H1 (cell line): ENCODE data around the gene GLT8D1. TPM values are rescaled to one million over a fixed set of nuclear protein-coding genes. Genes with fewer than 3 reads are reported as not detected.

Experiments used
- CTCF ChIA-PET: fragments of 300-600 bp; sonication (Branson Sonifier 250); formaldehyde crosslinking; loops from one replicate; lab custom pipeline; 2021; ENCODE audit not compliant: partially characterized antibody; lab: Charles Lee
- POLR2A ChIA-PET: fragments of 300-600 bp; sonication (Branson Sonifier 250); formaldehyde crosslinking; loops from one replicate; lab custom pipeline; 2021; ENCODE audit warnings: inconsistent platforms; ENCODE audit not compliant: partially characterized antibody; lab: Charles Lee
- DNase-seq, 2 experiments: peaks; one replicate each; pipeline versions ENCODE4 v3.0.0 to v3.0.0-alpha.2; 2010 to 2022; ENCODE audit warnings: low spot score in 2 of 2, low read depth in 1 of 2, mixed read lengths in 1 of 2
- FAIRE-seq: peaks from 2 replicates; lab custom pipeline; 2011; peaks lifted over from hg19 to GRCh38; lab: Jason Lieb, UNC
- H2AFZ ChIP-seq: 2 replicates; pipeline ENCODE4 v1.8.1; 2012; ENCODE audit warnings: low read length, inconsistent platforms
- H2AK5ac ChIP-seq: 2 replicates; pipeline ENCODE4 v1.6.1; 2013; ENCODE audit warnings: low read depth, low read length
- H2BK120ac ChIP-seq: replicated peaks from 2 replicates; pipeline ENCODE3; 2013; ENCODE audit warnings: low read depth, low read length, inconsistent platforms
- H2BK12ac ChIP-seq: 2 replicates; pipeline ENCODE4 v1.6.1; 2013; ENCODE audit warnings: low read depth, low read length
- H2BK15ac ChIP-seq: 2 replicates; pipeline ENCODE4 v1.6.1; 2013; ENCODE audit warnings: low read length
- H2BK20ac ChIP-seq: 2 replicates; pipeline ENCODE4 v1.6.1; 2013; ENCODE audit warnings: low read length
- H2BK5ac ChIP-seq: 2 replicates; pipeline ENCODE4 v1.6.1; 2013; ENCODE audit warnings: low read depth, low read length
- H3K14ac ChIP-seq: 2 replicates; pipeline ENCODE4 v1.6.1; 2013; ENCODE audit warnings: inconsistent platforms; ENCODE audit not compliant: insufficient read length
- H3K18ac ChIP-seq: 2 replicates; pipeline ENCODE4 v1.6.1; 2013; ENCODE audit warnings: low read length; ENCODE audit errors: extremely low read depth
- H3K23ac ChIP-seq: 2 replicates; pipeline ENCODE4 v1.6.1; 2013; ENCODE audit warnings: inconsistent platforms; ENCODE audit not compliant: insufficient read length
- H3K23me2 ChIP-seq: 2 replicates; pipeline ENCODE4 v1.6.1; 2013; ENCODE audit warnings: low read depth, low read length
- H3K27ac ChIP-seq: 2 replicates; pipeline ENCODE4 v1.6.1; 2011; ENCODE audit warnings: low read depth, low read length, inconsistent platforms
- H3K27me3 ChIP-seq, 4 experiments: replicated peaks in 1 of 4; 1 replicate in 1 of 4; 2 replicates in 3 of 4; pipeline versions ENCODE4 v1.6.1 to v1.8.1; 2011 to 2013; ENCODE audit warnings: low read length in 3 of 4, mild to moderate bottlenecking in 3 of 4, inconsistent platforms in 2 of 4, mixed read lengths in 2 of 4, moderate library complexity in 1 of 4; ENCODE audit not compliant: control insufficient read depth in 3 of 4, insufficient read depth in 3 of 4; ENCODE audit errors: extremely low read depth in 1 of 4
- H3K36me3 ChIP-seq, 4 experiments: 2 replicates each; pipeline versions ENCODE4 v1.6.1 to v1.8.1; 2011 to 2013; ENCODE audit warnings: mild to moderate bottlenecking in 4 of 4, low read length in 3 of 4, moderate library complexity in 2 of 4, control low read depth in 1 of 4, inconsistent platforms in 1 of 4; ENCODE audit not compliant: insufficient read depth in 4 of 4, control insufficient read depth in 2 of 4
- H3K4ac ChIP-seq: replicated peaks from 2 replicates; pipeline ENCODE3; 2013; ENCODE audit warnings: low read length, low read depth, mixed read lengths, inconsistent platforms; ENCODE audit not compliant: insufficient read length
- H3K4me1 ChIP-seq, 4 experiments: replicated peaks in 1 of 4; 1 replicate in 1 of 4; 2 replicates in 3 of 4; pipeline versions ENCODE4 v1.6.1 to v1.8.1; 2011 to 2013; ENCODE audit warnings: low read length in 3 of 4, inconsistent platforms in 2 of 4, mixed read lengths in 1 of 4; ENCODE audit not compliant: insufficient read depth in 4 of 4, control insufficient read depth in 3 of 4
- H3K4me2 ChIP-seq, 2 experiments: 2 replicates each; pipeline versions ENCODE4 v1.6.1 to v1.8.1; 2011 to 2013; ENCODE audit warnings: low read depth in 2 of 2, low read length in 2 of 2, control low read depth in 1 of 2, inconsistent platforms in 1 of 2, mild to moderate bottlenecking in 1 of 2; ENCODE audit not compliant: insufficient read depth in 1 of 2
- H3K4me3 ChIP-seq, 4 experiments: fragments of 200-600, 300-600 bp in 1 of 4; sonication (generic), shearing (Covaris generic), sonication (Bioruptor Twin) in 1 of 4; 2 replicates each; pipeline versions ENCODE4 v1.5.1 to v1.8.1; 2011 to 2016; ENCODE audit warnings: low read length in 4 of 4, low read depth in 3 of 4, control low read depth in 2 of 4, inconsistent platforms in 2 of 4, mild to moderate bottlenecking in 2 of 4, mixed read lengths in 1 of 4, moderate library complexity in 1 of 4; ENCODE audit not compliant: insufficient read depth in 2 of 4; ENCODE audit errors: extremely low read depth in 1 of 4
- H3K56ac ChIP-seq: replicated peaks from 2 replicates; pipeline ENCODE3; 2013; ENCODE audit warnings: low read depth, mild to moderate bottlenecking, mixed read lengths, low read length, inconsistent platforms; ENCODE audit not compliant: insufficient read length
- H3K79me1 ChIP-seq: 2 replicates; pipeline ENCODE4 v1.6.1; 2013; ENCODE audit warnings: low read depth, low read length, control low read depth
- H3K79me2 ChIP-seq, 2 experiments: 2 replicates each; pipeline versions ENCODE4 v1.6.1 to v1.8.1; 2012 to 2013; ENCODE audit warnings: low read length in 2 of 2, mild to moderate bottlenecking in 2 of 2, inconsistent platforms in 1 of 2; ENCODE audit not compliant: insufficient read depth in 2 of 2, control insufficient read depth in 1 of 2
- H3K9ac ChIP-seq, 4 experiments: replicated peaks in 1 of 4; 1 replicate in 1 of 4; 2 replicates in 3 of 4; pipeline versions ENCODE4 v1.6.1 to v1.8.1; 2011 to 2013; ENCODE audit warnings: low read depth in 3 of 4, low read length in 3 of 4, control low read depth in 2 of 4, mild to moderate bottlenecking in 2 of 4, moderate library complexity in 2 of 4, inconsistent platforms in 1 of 4; ENCODE audit errors: extremely low read depth in 1 of 4
- H3K9me3 ChIP-seq, 2 experiments: 2 replicates each; pipeline versions ENCODE4 v1.6.1 to v1.8.1; 2012 to 2013; ENCODE audit warnings: mild to moderate bottlenecking in 2 of 2, moderate library complexity in 2 of 2, control low read depth in 1 of 2, inconsistent platforms in 1 of 2, low read depth in 1 of 2, low read length in 1 of 2, mixed read lengths in 1 of 2; ENCODE audit not compliant: insufficient read depth in 2 of 2
- H4K20me1 ChIP-seq, 2 experiments: replicated peaks in 1 of 2; 2 replicates each; pipeline versions ENCODE3 to v1.8.1; 2011 to 2013; ENCODE audit warnings: inconsistent platforms in 2 of 2, low read length in 2 of 2, mild to moderate bottlenecking in 1 of 2; ENCODE audit not compliant: insufficient read depth in 2 of 2, control insufficient read depth in 1 of 2
- H4K5ac ChIP-seq: 2 replicates; pipeline ENCODE4 v1.6.1; 2013; ENCODE audit warnings: low read length, low read depth, mixed read lengths, inconsistent platforms; ENCODE audit not compliant: insufficient read length
- H4K8ac ChIP-seq: 2 replicates; pipeline ENCODE4 v1.8.0; 2013; ENCODE audit warnings: mild to moderate bottlenecking, moderate library complexity, low read length, inconsistent platforms; ENCODE audit not compliant: insufficient read depth; ENCODE audit errors: extremely low read depth
- H4K91ac ChIP-seq: replicated peaks from 2 replicates; pipeline ENCODE3; 2013; ENCODE audit warnings: low read length, mixed read lengths, inconsistent platforms; ENCODE audit not compliant: insufficient read length
- ASH2L ChIP-seq: fragments of 200-600, 300-600 bp; sonication (generic); IDR thresholded peaks from one replicate; pipeline ENCODE4 v1.7.1; 2017; ENCODE audit warnings: low read length
- CHD2 ChIP-seq: IDR thresholded peaks from 2 replicates; pipeline ENCODE4 v1.6.1; 2012; ENCODE audit warnings: low read length, improper control_type of control experiment
- GTF2F1 ChIP-seq: IDR thresholded peaks from 2 replicates; pipeline ENCODE4 v1.6.1; 2012; ENCODE audit warnings: low read depth, low read length, improper control_type of control experiment, borderline replicate concordance
- KDM4A ChIP-seq: IDR thresholded peaks from one replicate; pipeline ENCODE4 v1.7.1; 2012; ENCODE audit warnings: low read depth, mild to moderate bottlenecking, moderate library complexity, low read length, inconsistent platforms; ENCODE audit not compliant: severe bottlenecking
- WGBS, 2 experiments: shearing (Covaris generic) in 1 of 2; methylation state at CpG; one replicate each; pipeline versions ENCODE4 v1.1.6 to v1.1.7; 2013 to 2015; ENCODE audit warnings: low lambda C conversion rate in 2 of 2, mixed read lengths in 2 of 2, inconsistent platforms in 1 of 2, low coverage in 1 of 2, missing lambda C conversion rate in 1 of 2; ENCODE audit not compliant: insufficient replicate concordance in 2 of 2, insufficient coverage in 1 of 2, insufficient read length in 1 of 2; ENCODE audit errors: extremely low coverage in 1 of 2, missing lambda C conversion rate in 1 of 2; 5-methylcytosine and 5-hydroxymethylcytosine counted together
- polyA plus RNA-seq, 7 experiments: library from polyadenylated mRNA; depleted of rRNA in 3 of 7; stranded (reverse) in 5 of 7; unstranded in 2 of 7; fragments of >200 nt in 5 of 7; fragments of 200-250 nt in 2 of 7; gene quantifications; 1 replicate in 5 of 7; 2 replicates in 1 of 7; 4 replicates in 1 of 7; pipeline versions ENCODE4 v1.2.1 to v1.2.3, GENCODE V29; 2011 to 2013; ENCODE audit warnings: missing spikeins in 2 of 7, mixed read lengths in 2 of 7
- total RNA-seq: library from RNA; stranded (reverse); fragmentation: NEBNext Ultra II Directional; extraction: Animal tissue kit (Norgen Biotek cat#: 25700); gene quantifications from 2 replicates; pipeline ENCODE4 v1.2.1, GENCODE V29; 2021
- TF ChIP-seq, protein P1 (sequence below): IDR thresholded peaks from 2 replicates; pipeline ENCODE4 v1.6.1; 2011; ENCODE audit warnings: low read depth, mild to moderate bottlenecking, low read length; ENCODE audit not compliant: insufficient read depth

GLT8D1 gene
- total and polyA plus RNA-seq, 2 of the 8 experiments (the other 6 are each of a cell fraction or from before 2014, with no cell fraction given) = 29.0 to 33.6 TPM

DNA sequence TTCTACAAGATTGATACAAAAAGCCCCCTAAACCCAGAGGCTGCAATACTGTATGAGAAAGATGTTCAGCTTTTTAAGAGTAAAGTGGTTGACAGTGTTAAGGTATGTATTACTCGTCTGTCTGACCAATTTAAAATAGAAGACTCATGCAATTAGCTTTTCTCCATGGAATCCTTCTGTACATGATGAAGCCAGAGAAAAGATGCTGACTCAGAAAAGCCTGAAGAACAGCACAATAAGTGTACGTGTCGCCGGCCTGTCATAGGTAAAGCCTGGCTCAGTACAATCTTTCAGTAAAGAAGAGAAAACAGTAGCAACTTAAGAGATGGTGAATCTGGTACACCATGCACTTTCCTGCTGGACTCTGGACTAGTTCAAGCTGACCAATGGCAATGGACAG lies 48.8 kb upstream of the GLT8D1 start:
- no peaks in the 10 kb centered on the region for H3K27me3 ChIP-seq
- FAIRE-seq (no peak), DNase-seq (no peak)
- ChIA-PET POLR2A (interaction anchor here (2.0 kb wide), 1 partner anchor 9 kb away, joined by 4 read pairs; no protein-coding TSS in a partner anchor), CTCF (interaction anchor here (1.4 to 2.7 kb wide), 4 partner anchors 13 to 66 kb away, joined by 3 to 10 read pairs (median 6); no protein-coding TSS in a partner anchor)
- H3K4me1 ChIP-seq = no peaks in the 10 kb centered on the region
- no peaks in the 10 kb centered on the region for H4K20me1 ChIP-seq
- H2BK20ac ChIP-seq = no peak overlapping the region
- H3K79me2 ChIP-seq = no peaks in the 10 kb centered on the region
- H4K8ac ChIP-seq = no peak overlapping the region
- no peak overlapping the region for H3K4me2 ChIP-seq
- H2BK120ac ChIP-seq = no peak overlapping the region
- no peak overlapping the region for H3K27ac ChIP-seq
- H2AK5ac ChIP-seq = no peak overlapping the region
- no peak overlapping the region for H2AFZ ChIP-seq
- H4K5ac ChIP-seq = no peak overlapping the region
- H3K56ac ChIP-seq = no peak overlapping the region
- TF ChIP-seq ASH2L = no peak
- TF ChIP-seq, protein P1, sequence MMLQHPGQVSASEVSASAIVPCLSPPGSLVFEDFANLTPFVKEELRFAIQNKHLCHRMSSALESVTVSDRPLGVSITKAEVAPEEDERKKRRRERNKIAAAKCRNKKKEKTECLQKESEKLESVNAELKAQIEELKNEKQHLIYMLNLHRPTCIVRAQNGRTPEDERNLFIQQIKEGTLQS = no peak
- no peak for TF ChIP-seq KDM4A
- TF ChIP-seq CHD2 = no peak
- no peak for TF ChIP-seq GTF2F1
- peaks cover 11 to 45% (median 23%) of the 10 kb centered on the region in 4 experiments for H3K36me3 ChIP-seq
- H3K4me3 ChIP-seq = no peak overlapping the region
- no peak overlapping the region for H2BK12ac ChIP-seq
- H3K23me2 ChIP-seq = no peaks in the 10 kb centered on the region
- H3K18ac ChIP-seq = no peak overlapping the region
- H3K4ac ChIP-seq = no peak overlapping the region
- no peaks in the 10 kb centered on the region; the same call in 1 of the 2 replicates for H3K79me1 ChIP-seq
- no peaks in the 10 kb centered on the region for H3K9me3 ChIP-seq
- no peak overlapping the region for H3K9ac ChIP-seq
- WGBS, 2 experiments = 92% methylated on average over 4 of the region's 4 CpGs; no CpG with 5 or more reads in 1 of the 2 experiments
- H2BK15ac ChIP-seq = no peak overlapping the region
- H3K23ac ChIP-seq = no peak overlapping the region
- H2BK5ac ChIP-seq = no peak overlapping the region
- H4K91ac ChIP-seq = no peak overlapping the region
- H3K14ac ChIP-seq = no peak overlapping the region
